ENCODE data around the gene TRAF3IP1.

Gene TRAF3IP1

DNA sequence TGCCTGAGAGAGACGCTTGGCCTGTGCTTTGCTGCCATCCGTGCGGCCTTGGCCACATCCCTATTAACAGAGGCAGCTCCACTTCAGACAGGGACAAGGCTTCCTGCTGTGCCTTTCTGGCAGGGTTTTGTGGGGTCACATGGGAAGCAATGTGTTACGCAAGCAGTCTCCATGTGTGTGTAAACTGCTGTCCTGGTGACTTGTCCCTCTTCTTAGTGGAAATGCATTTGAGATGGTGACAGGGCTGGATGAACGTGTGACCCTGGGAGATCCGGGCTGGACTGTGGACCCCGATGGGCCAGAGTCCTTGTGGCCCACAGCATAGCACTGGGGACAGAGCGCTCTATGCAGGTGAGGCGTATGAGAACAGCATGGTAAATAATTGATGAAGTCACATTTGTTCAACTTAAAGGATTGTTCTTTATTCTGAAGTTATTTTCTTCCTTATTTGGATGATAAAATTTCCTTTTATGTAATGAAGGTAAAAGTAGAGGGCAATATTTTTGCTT lies 129.6 kb downstream of the TRAF3IP1 start:
- H3K27ac Mint-ChIP-seq = no peak overlapping the region
- H3K4me3 Mint-ChIP-seq = no peak overlapping the region
- no peaks in the 10 kb centered on the region for H3K9me3 Mint-ChIP-seq
- H3K36me3 Mint-ChIP-seq (ENCODE audit: low read depth) = peaks cover 66% of the 10 kb centered on the region
- H3K4me1 Mint-ChIP-seq (ENCODE audit: low read depth) = no peaks in the 10 kb centered on the region
- no peaks in the 10 kb centered on the region for H3K27me3 Mint-ChIP-seq

DNA sequence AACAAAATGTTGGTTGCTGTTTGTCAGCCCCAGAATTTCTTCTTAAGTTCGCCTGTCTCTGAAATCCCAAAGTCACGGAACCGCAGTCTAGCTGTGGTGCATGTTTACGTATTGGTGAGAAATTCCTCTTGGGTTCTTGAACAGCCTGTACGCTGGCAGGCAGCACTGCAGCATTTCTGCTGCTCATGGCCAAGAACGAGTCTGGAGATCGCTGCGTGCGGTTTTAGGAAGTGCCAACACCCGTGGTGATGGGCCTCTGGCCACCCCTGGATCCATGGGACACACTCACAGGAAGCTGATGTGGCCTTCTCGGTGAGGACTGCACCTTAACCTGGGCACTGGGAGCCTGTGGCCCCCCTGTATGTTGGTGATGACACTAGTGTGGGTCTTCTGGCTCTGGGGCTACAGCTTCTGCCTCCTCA lies 130.1 kb downstream of the TRAF3IP1 start:
- Mint-ChIP-seq H3K4me1 (ENCODE audit: low read depth) (no peaks in the 10 kb centered on the region), H3K36me3 (ENCODE audit: low read depth) (peaks cover 61% of the 10 kb centered on the region), H3K27ac (no peak overlapping the region), H3K4me3 (no peak overlapping the region), H3K9me3 (peaks cover 4% of the 10 kb centered on the region), H3K27me3 (no peaks in the 10 kb centered on the region)
